Erythroblast (primary cell): ENCODE measurements around the gene TBCA.

Experiments
- GATA1 ChIP-seq: IDR thresholded peaks from 2 replicates; pipeline ENCODE4 v1.6.1; 2011; ENCODE audit warnings: low read depth, mild to moderate bottlenecking, control low read depth, low read length, moderate library complexity
- POLR2A ChIP-seq: IDR thresholded peaks from 2 replicates; pipeline ENCODE4 v1.6.1; 2011; ENCODE audit warnings: mild to moderate bottlenecking, low read length

- TF ChIP-seq POLR2A = no peak
- no peak for TF ChIP-seq GATA1
Observed at GRCh38 chr5:77798456-77798855, 22.3 kb upstream of the TBCA start.
